Neural progenitor cell (in vitro differentiated cells): ENCODE results near the gene PER1.

Experiments
- EZH2phosphoT487 ChIP-seq: fragments of 200-600 bp; sonication (generic); IDR thresholded peaks from 2 replicates; pipeline ENCODE4 v1.6.1; 2017; ENCODE audit warnings: antibody characterized with exemption
- TF ChIP-seq, protein P1 (sequence below): fragments of 200-600 bp; sonication (generic); IDR thresholded peaks from 2 replicates; pipeline ENCODE4 v1.5.1; 2017; ENCODE audit warnings: antibody characterized with exemption, mild to moderate bottlenecking

DNA sequence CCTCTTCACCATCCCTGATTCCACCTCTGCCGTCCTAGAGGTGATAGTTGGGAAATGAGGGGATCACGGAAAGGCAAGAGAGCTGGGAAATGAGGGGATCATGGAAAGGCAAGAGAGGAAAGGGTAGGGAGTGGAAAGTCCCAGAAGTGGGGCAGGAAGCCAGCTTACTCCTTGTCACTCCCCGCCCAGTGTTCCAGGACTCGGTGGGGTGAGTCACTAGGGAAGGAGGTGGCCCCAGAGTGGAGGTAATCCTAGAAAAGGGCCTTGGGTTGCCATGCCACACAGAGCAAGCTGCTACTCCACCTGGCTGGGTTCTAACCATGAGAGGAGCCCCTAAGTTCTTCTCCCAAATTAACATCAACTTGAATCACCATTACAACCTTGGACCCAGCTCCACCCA is 48.7 kb downstream of the PER1 start:
- TF ChIP-seq, protein P1, sequence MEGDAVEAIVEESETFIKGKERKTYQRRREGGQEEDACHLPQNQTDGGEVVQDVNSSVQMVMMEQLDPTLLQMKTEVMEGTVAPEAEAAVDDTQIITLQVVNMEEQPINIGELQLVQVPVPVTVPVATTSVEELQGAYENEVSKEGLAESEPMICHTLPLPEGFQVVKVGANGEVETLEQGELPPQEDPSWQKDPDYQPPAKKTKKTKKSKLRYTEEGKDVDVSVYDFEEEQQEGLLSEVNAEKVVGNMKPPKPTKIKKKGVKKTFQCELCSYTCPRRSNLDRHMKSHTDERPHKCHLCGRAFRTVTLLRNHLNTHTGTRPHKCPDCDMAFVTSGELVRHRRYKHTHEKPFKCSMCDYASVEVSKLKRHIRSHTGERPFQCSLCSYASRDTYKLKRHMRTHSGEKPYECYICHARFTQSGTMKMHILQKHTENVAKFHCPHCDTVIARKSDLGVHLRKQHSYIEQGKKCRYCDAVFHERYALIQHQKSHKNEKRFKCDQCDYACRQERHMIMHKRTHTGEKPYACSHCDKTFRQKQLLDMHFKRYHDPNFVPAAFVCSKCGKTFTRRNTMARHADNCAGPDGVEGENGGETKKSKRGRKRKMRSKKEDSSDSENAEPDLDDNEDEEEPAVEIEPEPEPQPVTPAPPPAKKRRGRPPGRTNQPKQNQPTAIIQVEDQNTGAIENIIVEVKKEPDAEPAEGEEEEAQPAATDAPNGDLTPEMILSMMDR: no peak
- no peak for TF ChIP-seq EZH2phosphoT487
